H9 (cell line): ENCODE results near the gene PRIMPOL. TPM values are rescaled to one million over a fixed set of nuclear protein-coding genes. Genes with fewer than 3 reads are reported as not detected.

Source experiments
- DNase-seq: peaks from one replicate; pipeline ENCODE4 v3.0.0-alpha.2; 2017
- H2AFZ ChIP-seq: one replicate; pipeline ENCODE4 v1.6.1; 2013; ENCODE audit warnings: mild to moderate bottlenecking, low read length, control low read depth, moderate library complexity
- H2AK5ac ChIP-seq: 2 replicates; pipeline ENCODE4 v1.6.1; 2013; ENCODE audit warnings: low read length, control low read depth, mixed read lengths; ENCODE audit not compliant: insufficient read length
- H2BK120ac ChIP-seq: one replicate; pipeline ENCODE4 v1.6.1; 2013; ENCODE audit warnings: low read depth, mild to moderate bottlenecking, low read length, control low read depth, inconsistent platforms; ENCODE audit not compliant: poor library complexity, severe bottlenecking
- H2BK12ac ChIP-seq: 2 replicates; pipeline ENCODE4 v1.6.1; 2013; ENCODE audit warnings: low read length, control low read depth, mixed read lengths, low read depth; ENCODE audit not compliant: insufficient read length
- H2BK15ac ChIP-seq: 2 replicates; pipeline ENCODE4 v1.6.1; 2013; ENCODE audit warnings: low read depth, low read length, control low read depth
- H2BK20ac ChIP-seq: one replicate; pipeline ENCODE4 v1.6.1; 2013; ENCODE audit warnings: low read depth, mild to moderate bottlenecking, low read length, control low read depth, inconsistent platforms; ENCODE audit not compliant: poor library complexity, severe bottlenecking
- H2BK5ac ChIP-seq: 2 replicates; pipeline ENCODE4 v1.6.1; 2013; ENCODE audit warnings: low read length, control low read depth, mixed read lengths; ENCODE audit not compliant: insufficient read length
- H3K14ac ChIP-seq: 2 replicates; pipeline ENCODE4 v1.6.1; 2013; ENCODE audit warnings: low read length, control low read depth; ENCODE audit not compliant: insufficient read depth
- H3K18ac ChIP-seq: 2 replicates; pipeline ENCODE4 v1.6.1; 2013; ENCODE audit warnings: low read depth, mild to moderate bottlenecking, mixed read lengths, low read length, control low read depth; ENCODE audit not compliant: insufficient read length
- H3K23ac ChIP-seq: 2 replicates; pipeline ENCODE4 v1.6.1; 2013; ENCODE audit warnings: low read length, control low read depth, mixed read lengths, low read depth; ENCODE audit not compliant: insufficient read length
- H3K23me2 ChIP-seq: 2 replicates; pipeline ENCODE4 v1.6.1; 2013; ENCODE audit warnings: low read depth, mild to moderate bottlenecking, mixed read lengths, low read length, control low read depth; ENCODE audit not compliant: insufficient read length, poor library complexity, severe bottlenecking
- H3K27ac ChIP-seq: 2 replicates; pipeline ENCODE4 v1.5.1; 2013; ENCODE audit warnings: low read length, control low read depth, mixed read lengths, low read depth; ENCODE audit not compliant: insufficient read length
- H3K27me3 ChIP-seq: 2 replicates; pipeline ENCODE4 v1.6.1; 2013; ENCODE audit warnings: low read length, control low read depth, inconsistent platforms; ENCODE audit not compliant: insufficient read depth
- H3K4ac ChIP-seq: 2 replicates; pipeline ENCODE4 v1.6.1; 2013; ENCODE audit warnings: low read depth, mild to moderate bottlenecking, control low read depth, inconsistent platforms, low read length, moderate library complexity
- H3K4me1 ChIP-seq: 2 replicates; pipeline ENCODE4 v1.6.1; 2013; ENCODE audit warnings: low read length, control low read depth, inconsistent platforms; ENCODE audit not compliant: insufficient read depth
- H3K4me2 ChIP-seq: 2 replicates; pipeline ENCODE4 v1.6.1; 2013; ENCODE audit warnings: low read length, control low read depth, mixed read lengths; ENCODE audit not compliant: insufficient read length, insufficient read depth
- H3K56ac ChIP-seq: 2 replicates; pipeline ENCODE4 v1.6.1; 2013; ENCODE audit warnings: low read depth, mild to moderate bottlenecking, mixed read lengths, low read length, control low read depth; ENCODE audit not compliant: insufficient read length
- H3K79me1 ChIP-seq: 2 replicates; pipeline ENCODE4 v1.6.1; 2013; ENCODE audit warnings: low read depth, mild to moderate bottlenecking, moderate library complexity, low read length, control low read depth, inconsistent platforms; ENCODE audit not compliant: insufficient read depth, poor library complexity, severe bottlenecking
- H3K79me2 ChIP-seq: 2 replicates; pipeline ENCODE4 v1.6.1; 2013; ENCODE audit warnings: low read length, control low read depth, inconsistent platforms; ENCODE audit not compliant: insufficient read depth
- H3K9ac ChIP-seq: 2 replicates; pipeline ENCODE4 v1.6.1; 2013; ENCODE audit warnings: low read length, control low read depth, mixed read lengths; ENCODE audit not compliant: insufficient read length; ENCODE audit errors: extremely low read depth
- H3K9me3 ChIP-seq: one replicate; pipeline ENCODE4 v1.6.1; 2013; ENCODE audit warnings: low read depth, low read length, inconsistent platforms; ENCODE audit not compliant: control insufficient read depth
- H3T11ph ChIP-seq: one replicate; pipeline ENCODE4 v1.6.1; 2013; ENCODE audit warnings: mild to moderate bottlenecking, low read length, control low read depth, inconsistent platforms
- H4K20me1 ChIP-seq: one replicate; pipeline ENCODE4 v1.6.1; 2013; ENCODE audit not compliant: control insufficient read depth, insufficient read length, insufficient read depth
- H4K5ac ChIP-seq: 2 replicates; pipeline ENCODE4 v1.6.1; 2013; ENCODE audit warnings: low read depth, mild to moderate bottlenecking, mixed read lengths, low read length, control low read depth; ENCODE audit not compliant: insufficient read length
- H4K8ac ChIP-seq: replicated peaks from 2 replicates; pipeline ENCODE4 v1.6.1; 2013; ENCODE audit warnings: low read length, control low read depth, mixed read lengths, low read depth; ENCODE audit not compliant: insufficient read length
- H4K91ac ChIP-seq: 2 replicates; pipeline ENCODE4 v1.6.1; 2013; ENCODE audit warnings: low read depth, mild to moderate bottlenecking, moderate library complexity, mixed read lengths, low read length, control low read depth; ENCODE audit not compliant: insufficient read length
- H3K27ac Mint-ChIP-seq, 3 experiments: 2 replicates in 2 of 3; 3 replicates in 1 of 3; pipeline ENCODE4 v1.8.0; 2020 to 2021; ENCODE audit warnings: mixed read lengths in 3 of 3, mild to moderate bottlenecking in 1 of 3, moderate library complexity in 1 of 3
- H3K27me3 Mint-ChIP-seq: 2 replicates; pipeline ENCODE4 v1.8.0; 2021; ENCODE audit warnings: low read depth, mild to moderate bottlenecking, moderate library complexity, mixed read lengths
- H3K36me3 Mint-ChIP-seq, 3 experiments: 2 replicates in 2 of 3; 3 replicates in 1 of 3; pipeline ENCODE4 v1.8.0; 2020 to 2021; ENCODE audit warnings: low read depth in 3 of 3, mixed read lengths in 3 of 3; ENCODE audit not compliant: insufficient read depth in 1 of 3
- H3K4me1 Mint-ChIP-seq, 2 experiments: 2 replicates each; pipeline ENCODE4 v1.8.0; 2020; ENCODE audit warnings: mixed read lengths in 2 of 2
- H3K4me3 Mint-ChIP-seq, 2 experiments: 2 replicates in 1 of 2; 3 replicates in 1 of 2; pipeline ENCODE4 v1.8.0; 2020 to 2021; ENCODE audit warnings: mild to moderate bottlenecking in 2 of 2, mixed read lengths in 2 of 2, moderate library complexity in 1 of 2
- H3K9me3 Mint-ChIP-seq, 2 experiments: 2 replicates in 1 of 2; 3 replicates in 1 of 2; pipeline ENCODE4 v1.8.0; 2020; ENCODE audit warnings: mild to moderate bottlenecking in 2 of 2, mixed read lengths in 2 of 2, moderate library complexity in 1 of 2
- WGBS: extraction: QIAGEN DNeasy Blood & Tissue Kit; methylation state at CpG from one replicate; pipeline ENCODE4 v1.1.7; 2013; ENCODE audit warnings: missing lambda C conversion rate, low lambda C conversion rate, mixed read lengths; ENCODE audit not compliant: insufficient read length; ENCODE audit errors: extremely low coverage; 5-methylcytosine and 5-hydroxymethylcytosine counted together
- total RNA-seq: library from RNA; stranded (reverse); gene quantifications from 2 replicates; pipeline ENCODE4 v1.2.1, GENCODE V29; 2021
- TF ChIP-seq, protein P1 (sequence below): fragments of 200-600 bp; sonication (generic); conservative IDR thresholded peaks from 3 replicates; pipeline ENCODE4 v1.8.0; 2021; ENCODE audit warnings: antibody characterized with exemption, mild to moderate bottlenecking

PRIMPOL gene
- total RNA-seq, 1 experiment from 2014 or later: 4.9 TPM

DNA sequence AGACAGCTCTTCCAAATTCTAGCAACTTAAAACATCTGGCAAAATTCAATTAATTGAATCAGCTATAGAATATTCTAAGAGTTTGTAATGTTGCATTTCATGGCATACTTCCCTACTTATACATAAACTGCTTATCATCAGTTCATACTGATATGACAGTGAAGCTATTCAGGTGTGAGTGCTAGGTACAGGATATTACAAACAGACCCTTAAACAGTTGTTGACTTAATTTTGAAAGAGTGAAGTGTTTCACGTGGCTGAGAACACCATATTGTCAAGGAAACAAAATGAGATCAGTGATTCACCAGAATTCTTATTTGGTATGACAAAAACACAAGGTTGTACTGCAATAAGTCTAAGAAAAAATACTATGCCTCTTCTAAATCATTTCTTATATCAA is 56.9 kb downstream of the PRIMPOL start:
- Histone ChIP-seq H3K23me2 (no peaks in the 10 kb centered on the region), H3K56ac (no peak overlapping the region), H4K8ac (no peak overlapping the region), H2AFZ (no peak overlapping the region), H4K20me1 (no peaks in the 10 kb centered on the region), H2BK5ac (no peak overlapping the region), H3K79me2 (no peaks in the 10 kb centered on the region), H4K5ac (no peak overlapping the region), H2BK12ac (no peak overlapping the region), H3K79me1 (no peaks in the 10 kb centered on the region), H3K9ac (no peak overlapping the region), H3T11ph (no peak overlapping the region), H3K27ac (no peak overlapping the region), H2BK20ac (no peak overlapping the region), H3K27me3 (no peaks in the 10 kb centered on the region), H3K9me3 (no peaks in the 10 kb centered on the region), H3K4me2 (no peak overlapping the region), H2BK120ac (no peak overlapping the region), H3K18ac (no peak overlapping the region), H2AK5ac (no peak overlapping the region), H3K23ac (no peak overlapping the region), H3K4ac (no peak overlapping the region), H3K14ac (no peak overlapping the region), H3K4me1 (no peaks in the 10 kb centered on the region), H4K91ac (no peak overlapping the region), H2BK15ac (no peak overlapping the region)
- TF ChIP-seq, protein P1, sequence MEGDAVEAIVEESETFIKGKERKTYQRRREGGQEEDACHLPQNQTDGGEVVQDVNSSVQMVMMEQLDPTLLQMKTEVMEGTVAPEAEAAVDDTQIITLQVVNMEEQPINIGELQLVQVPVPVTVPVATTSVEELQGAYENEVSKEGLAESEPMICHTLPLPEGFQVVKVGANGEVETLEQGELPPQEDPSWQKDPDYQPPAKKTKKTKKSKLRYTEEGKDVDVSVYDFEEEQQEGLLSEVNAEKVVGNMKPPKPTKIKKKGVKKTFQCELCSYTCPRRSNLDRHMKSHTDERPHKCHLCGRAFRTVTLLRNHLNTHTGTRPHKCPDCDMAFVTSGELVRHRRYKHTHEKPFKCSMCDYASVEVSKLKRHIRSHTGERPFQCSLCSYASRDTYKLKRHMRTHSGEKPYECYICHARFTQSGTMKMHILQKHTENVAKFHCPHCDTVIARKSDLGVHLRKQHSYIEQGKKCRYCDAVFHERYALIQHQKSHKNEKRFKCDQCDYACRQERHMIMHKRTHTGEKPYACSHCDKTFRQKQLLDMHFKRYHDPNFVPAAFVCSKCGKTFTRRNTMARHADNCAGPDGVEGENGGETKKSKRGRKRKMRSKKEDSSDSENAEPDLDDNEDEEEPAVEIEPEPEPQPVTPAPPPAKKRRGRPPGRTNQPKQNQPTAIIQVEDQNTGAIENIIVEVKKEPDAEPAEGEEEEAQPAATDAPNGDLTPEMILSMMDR: no peak
- DNase-seq: no peak
- H3K27me3 Mint-ChIP-seq: no peaks in the 10 kb centered on the region
- no CpG with 5 or more reads among the region's 1 CpG for WGBS
- H3K36me3 Mint-ChIP-seq: peaks cover 50 to 88% (median 87%) of the 10 kb centered on the region in 3 experiments; a peak in 6 of 7 replicates
- H3K27ac Mint-ChIP-seq: no peak overlapping the region
- no peak overlapping the region for H3K4me3 Mint-ChIP-seq
- H3K4me1 Mint-ChIP-seq: no peaks in the 10 kb centered on the region
- H3K9me3 Mint-ChIP-seq: no peaks in the 10 kb centered on the region
